ENCODE measurements around the gene PDCL2. TPM values are rescaled to one million over a fixed set of nuclear protein-coding genes. Genes with fewer than 3 reads are reported as not detected.

PDCL2 gene
- total RNA-seq, 2 donors from 2014 or later = not detected

DNA sequence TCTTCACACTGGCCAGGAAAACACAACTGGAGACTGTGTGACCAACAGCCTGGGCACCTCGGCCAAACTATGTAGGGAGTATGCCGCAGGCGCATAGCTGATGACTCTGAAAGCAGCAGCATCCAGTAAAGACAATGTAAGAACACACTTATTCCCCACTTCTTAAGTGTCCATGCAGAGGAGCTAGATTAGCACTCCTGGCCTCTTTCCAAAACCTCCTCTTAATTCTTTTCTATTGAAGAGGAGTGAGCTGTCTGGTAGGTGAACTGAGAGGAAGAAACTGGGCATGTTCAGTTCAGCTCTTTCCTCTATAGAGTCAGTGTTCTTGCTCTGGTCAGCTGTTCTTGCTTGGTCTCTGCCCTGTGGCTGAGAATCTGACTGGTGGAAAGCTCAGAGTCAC, 23.0 kb upstream of the PDCL2 start:
- Histone ChIP-seq H3K4me3 (no peak overlapping the region), H3K36me3 (no peaks in the 10 kb centered on the region), H3K27me3 (no peaks in the 10 kb centered on the region), H3K27ac (no peak overlapping the region), H3K9me3 (no peaks in the 10 kb centered on the region), H3K4me1 (no peaks in the 10 kb centered on the region)
- no peak for DNase-seq (ENCODE audit: low spot score)
- TF ChIP-seq, protein P1, sequence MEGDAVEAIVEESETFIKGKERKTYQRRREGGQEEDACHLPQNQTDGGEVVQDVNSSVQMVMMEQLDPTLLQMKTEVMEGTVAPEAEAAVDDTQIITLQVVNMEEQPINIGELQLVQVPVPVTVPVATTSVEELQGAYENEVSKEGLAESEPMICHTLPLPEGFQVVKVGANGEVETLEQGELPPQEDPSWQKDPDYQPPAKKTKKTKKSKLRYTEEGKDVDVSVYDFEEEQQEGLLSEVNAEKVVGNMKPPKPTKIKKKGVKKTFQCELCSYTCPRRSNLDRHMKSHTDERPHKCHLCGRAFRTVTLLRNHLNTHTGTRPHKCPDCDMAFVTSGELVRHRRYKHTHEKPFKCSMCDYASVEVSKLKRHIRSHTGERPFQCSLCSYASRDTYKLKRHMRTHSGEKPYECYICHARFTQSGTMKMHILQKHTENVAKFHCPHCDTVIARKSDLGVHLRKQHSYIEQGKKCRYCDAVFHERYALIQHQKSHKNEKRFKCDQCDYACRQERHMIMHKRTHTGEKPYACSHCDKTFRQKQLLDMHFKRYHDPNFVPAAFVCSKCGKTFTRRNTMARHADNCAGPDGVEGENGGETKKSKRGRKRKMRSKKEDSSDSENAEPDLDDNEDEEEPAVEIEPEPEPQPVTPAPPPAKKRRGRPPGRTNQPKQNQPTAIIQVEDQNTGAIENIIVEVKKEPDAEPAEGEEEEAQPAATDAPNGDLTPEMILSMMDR (IDR thresholded peaks at IDR 0.05) = no peak

DNA sequence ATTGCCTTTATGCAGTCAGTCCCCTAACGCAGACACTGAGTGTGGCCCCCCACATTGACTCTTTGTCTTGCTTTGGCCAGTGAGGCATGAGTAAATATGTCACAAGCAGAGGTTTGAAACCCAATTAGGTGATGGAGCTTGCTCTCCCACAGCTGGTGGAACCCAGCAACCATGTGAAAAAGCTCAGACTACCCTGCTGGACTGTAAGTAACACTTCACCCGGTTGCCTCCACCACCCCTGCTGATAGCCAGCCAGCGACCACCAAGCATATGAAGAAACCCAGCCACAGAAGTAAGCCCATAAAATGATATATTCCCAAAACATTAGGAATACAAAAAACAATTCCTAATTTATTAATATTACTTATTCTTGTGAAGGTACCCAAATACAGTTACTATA, 21.6 kb upstream of the PDCL2 start:
- TF ChIP-seq, protein P1 (IDR thresholded peaks at IDR 0.05) = no peak
- Histone ChIP-seq H3K4me1 (no peaks in the 10 kb centered on the region), H3K27ac (no peak overlapping the region), H3K4me3 (no peak overlapping the region), H3K36me3 (no peaks in the 10 kb centered on the region), H3K9me3 (no peaks in the 10 kb centered on the region), H3K27me3 (no peaks in the 10 kb centered on the region)
- DNase-seq (ENCODE audit: low spot score) = no peak

- H3K4me3 ChIP-seq = no peak overlapping the region
- TF ChIP-seq, protein P1 (IDR thresholded peaks at IDR 0.05) = no peak
- H3K4me1 ChIP-seq = no peaks in the 10 kb centered on the region
- H3K27me3 ChIP-seq = no peaks in the 10 kb centered on the region
- H3K9me3 ChIP-seq = no peaks in the 10 kb centered on the region
- no peaks in the 10 kb centered on the region for H3K36me3 ChIP-seq
- DNase-seq (ENCODE audit: low spot score) = no peak
- H3K27ac ChIP-seq = no peak overlapping the region
These were observed 20.3 kb upstream of the PDCL2 start for GRCh38 chr4:55612341-55612740.

DNA sequence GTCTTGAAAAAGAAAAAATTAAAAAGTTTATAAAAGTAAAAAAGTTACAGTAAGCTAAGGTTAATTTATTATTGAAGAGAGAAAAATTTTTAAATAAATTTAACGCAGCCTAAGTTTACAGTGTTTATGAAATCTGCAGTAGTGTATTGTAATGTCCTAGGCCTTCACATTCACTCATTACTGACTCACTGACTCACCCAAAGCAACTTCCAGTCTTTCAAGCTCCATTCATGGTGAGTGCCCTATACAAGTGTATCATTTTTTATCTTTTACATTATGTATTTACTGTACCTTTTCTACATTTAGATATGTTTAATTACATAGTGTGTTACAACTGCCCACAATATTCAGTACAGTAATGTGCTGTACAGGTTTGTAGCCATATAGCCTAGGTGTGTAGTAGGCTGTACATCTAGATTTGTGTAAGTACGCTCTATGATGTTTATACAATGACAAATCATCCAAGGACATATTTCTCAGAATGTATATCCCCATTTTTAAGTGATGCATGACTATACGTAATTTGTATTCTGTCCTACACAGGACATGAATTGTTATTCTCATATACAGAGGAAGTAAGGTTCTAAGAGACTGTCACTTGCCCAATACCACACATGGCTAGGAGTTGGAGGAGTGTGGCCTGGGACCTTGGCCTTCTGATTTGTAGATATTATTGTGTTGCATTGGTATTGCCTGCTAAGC, 19.5 kb upstream of the PDCL2 start:
- no peak overlapping the region for H3K4me3 ChIP-seq
- H3K27ac ChIP-seq = no peak overlapping the region
- H3K9me3 ChIP-seq = no peaks in the 10 kb centered on the region
- H3K36me3 ChIP-seq = no peaks in the 10 kb centered on the region
- no peaks in the 10 kb centered on the region for H3K4me1 ChIP-seq
- TF ChIP-seq, protein P1 (IDR thresholded peaks at IDR 0.05) = no peak
- H3K27me3 ChIP-seq = no peaks in the 10 kb centered on the region
- no peak for DNase-seq (ENCODE audit: low spot score)

DNA sequence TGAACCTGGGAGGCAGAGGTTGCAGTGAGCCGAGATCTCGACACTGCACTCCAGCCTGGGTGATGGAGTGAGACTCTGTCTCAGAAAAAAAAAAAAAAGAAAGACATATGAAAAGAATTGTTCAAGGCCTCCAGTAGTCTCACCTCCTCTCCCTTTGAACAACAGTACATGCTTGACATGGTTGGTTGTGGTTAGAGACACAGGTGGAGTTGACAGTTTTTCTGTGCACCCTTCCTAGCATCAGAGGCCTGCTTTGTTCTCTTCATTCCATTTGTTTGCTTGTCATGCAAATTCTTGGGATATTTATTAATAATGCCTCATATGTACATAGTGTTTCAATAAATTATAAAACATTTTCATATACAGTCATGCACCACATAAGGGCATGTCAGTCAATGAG, 18.3 kb upstream of the PDCL2 start:
- H3K9me3 ChIP-seq = no peaks in the 10 kb centered on the region
- H3K4me1 ChIP-seq = no peaks in the 10 kb centered on the region
- TF ChIP-seq, protein P1 (IDR thresholded peaks at IDR 0.05) = no peak
- H3K27ac ChIP-seq = no peak overlapping the region
- no peak for DNase-seq (ENCODE audit: low spot score)
- H3K27me3 ChIP-seq = no peaks in the 10 kb centered on the region
- H3K36me3 ChIP-seq = no peaks in the 10 kb centered on the region
- no peak overlapping the region for H3K4me3 ChIP-seq

GRCh38 chr4:55609393-55609866, 17.4 kb upstream of the PDCL2 start:
- Histone ChIP-seq H3K9me3 (no peaks in the 10 kb centered on the region), H3K27ac (no peak overlapping the region)

More at GRCh38 chr4:55609393-55609866, 17.4 kb upstream of the PDCL2 start:
- Histone ChIP-seq H3K27me3 (no peaks in the 10 kb centered on the region), H3K4me1 (no peaks in the 10 kb centered on the region), H3K4me3 (no peak overlapping the region), H3K36me3 (no peaks in the 10 kb centered on the region)
- DNase-seq (ENCODE audit: low spot score) = no peak
- TF ChIP-seq, protein P1 (IDR thresholded peaks at IDR 0.05) = no peak
